ENCODE data around the gene PANK2.
"Not testable (repeated sequence)": the region's sequence is repeated elsewhere in the genome, so short reads cannot be mapped to it uniquely, and the experiment has no call there.

- not testable (repeated sequence) for TF ChIP-seq EP300, CTCF, POLR2A (IDR thresholded peaks at IDR 0.05)
Measured at GRCh38 chr20:3946666-3947065, 57.5 kb downstream of the PANK2 start.

Data from tibial nerve (tissue), 4 donors.